PFSK-1 (cell line): Measurements from ENCODE around the gene SFN.

ENCODE experiments used
- POLR2AphosphoS5 ChIP-seq: IDR thresholded peaks from 2 replicates; pipeline ENCODE4 v1.6.1; 2012; ENCODE audit warnings: low read depth, mild to moderate bottlenecking, control low read depth, low read length, moderate library complexity
- TAF1 ChIP-seq: IDR thresholded peaks from 2 replicates; pipeline ENCODE4 v1.6.1; 2012; ENCODE audit warnings: low read length, control low read depth, borderline replicate concordance; ENCODE audit not compliant: insufficient read depth

- TF ChIP-seq POLR2AphosphoS5 (no peak), TAF1 (no peak)
These were observed 9.8 kb upstream of the SFN start for GRCh38 chr1:26853156-26853555.
